Hepatocyte (in vitro differentiated cells): ENCODE data around the gene OR52A5. TPM values are rescaled to one million over a fixed set of nuclear protein-coding genes. Genes with fewer than 3 reads are reported as not detected.

Experiments
- DNase-seq: peaks from one replicate; pipeline ENCODE4 v3.0.0-alpha.2; 2016; ENCODE audit warnings: low spot score
- H2AFZ ChIP-seq: fragments of 200-600 bp; sonication (generic); 2 replicates; pipeline ENCODE4 v1.6.0; 2016; ENCODE audit warnings: antibody characterized with exemption, mild to moderate bottlenecking
- H3K27ac ChIP-seq: fragments of 200-600 bp; sonication (generic); 2 replicates; pipeline ENCODE4 v1.5.1; 2016; ENCODE audit warnings: mild to moderate bottlenecking
- H3K27me3 ChIP-seq: fragments of 200-600 bp; sonication (generic); 2 replicates; pipeline ENCODE4 v1.6.1; 2016
- H3K36me3 ChIP-seq: fragments of 200-600 bp; sonication (generic); replicated peaks from 2 replicates; pipeline ENCODE4 v1.5.1; 2016; ENCODE audit warnings: low read depth; ENCODE audit not compliant: insufficient read depth
- H3K4me1 ChIP-seq: fragments of 200-600 bp; sonication (generic); 2 replicates; pipeline ENCODE4 v1.5.1; 2016; ENCODE audit warnings: mild to moderate bottlenecking, moderate library complexity; ENCODE audit not compliant: insufficient read depth
- H3K4me2 ChIP-seq: fragments of 200-600 bp; sonication (generic); 2 replicates; pipeline ENCODE4 v1.6.0; 2016
- H3K4me3 ChIP-seq: fragments of 200-600 bp; sonication (generic); 2 replicates; pipeline ENCODE4 v1.5.1; 2016; ENCODE audit warnings: mild to moderate bottlenecking
- H3K79me2 ChIP-seq: fragments of 200-600 bp; sonication (generic); 2 replicates; pipeline ENCODE4 v1.6.0; 2017; ENCODE audit warnings: mild to moderate bottlenecking
- H3K9me2 ChIP-seq: fragments of 200-600 bp; sonication (generic); replicated peaks from 2 replicates; pipeline ENCODE4 v1.6.0; 2017; ENCODE audit warnings: mild to moderate bottlenecking; ENCODE audit not compliant: insufficient read depth
- H3K9me3 ChIP-seq: fragments of 200-600 bp; sonication (generic); 2 replicates; pipeline ENCODE4 v1.5.1; 2016; ENCODE audit warnings: low read depth, mild to moderate bottlenecking
- H4K20me1 ChIP-seq: fragments of 200-600 bp; sonication (generic); 2 replicates; pipeline ENCODE4 v1.6.0; 2016; ENCODE audit warnings: mild to moderate bottlenecking; ENCODE audit not compliant: insufficient read depth, poor library complexity, severe bottlenecking
- CTCF ChIP-seq: fragments of 200-600 bp; sonication (generic); IDR thresholded peaks from 2 replicates; pipeline ENCODE4 v1.5.1; 2016; ENCODE audit warnings: antibody characterized with exemption, mild to moderate bottlenecking; ENCODE audit not compliant: poor library complexity
- EZH2 ChIP-seq: fragments of 200-600 bp; sonication (generic); IDR thresholded peaks from 2 replicates; pipeline ENCODE4 v1.6.1; 2016; ENCODE audit warnings: antibody characterized with exemption, mild to moderate bottlenecking, borderline replicate concordance
- EZH2phosphoT487 ChIP-seq: fragments of 200-600 bp; sonication (generic); IDR thresholded peaks from one replicate; pipeline ENCODE4 v1.6.1; 2018; ENCODE audit warnings: antibody characterized with exemption, mild to moderate bottlenecking, low read depth, moderate library complexity; ENCODE audit not compliant: unreplicated experiment, severe bottlenecking
- WGBS: methylation state at CpG from one replicate; pipeline ENCODE4 v1.1.6; 2016; ENCODE audit warnings: low lambda C conversion rate; ENCODE audit errors: missing lambda C conversion rate; 5-methylcytosine and 5-hydroxymethylcytosine counted together
- polyA plus RNA-seq: library from polyadenylated mRNA; unstranded; fragments of >200 nt; fragmentation: Nextera tagmentation; extraction: Ambion mirVana; gene quantifications from 2 replicates; pipeline ENCODE4 v1.2.1, GENCODE V29; 2016
- total RNA-seq: library from RNA; depleted of rRNA; stranded (reverse); fragments of >200 nt; gene quantifications from 2 replicates; pipeline ENCODE4 v1.2.3, GENCODE V29; 2014

The OR52A5 gene
- total and polyA plus RNA-seq, 2 experiments from 2014 or later, result not detected

- Histone ChIP-seq H3K79me2 (no peaks in the 10 kb centered on the region), H3K4me1 (no peaks in the 10 kb centered on the region), H4K20me1 (no peaks in the 10 kb centered on the region), H2AFZ (no peak overlapping the region), H3K4me3 (no peak overlapping the region), H3K9me3 (no peaks in the 10 kb centered on the region), H3K36me3 (no peaks in the 10 kb centered on the region), H3K27ac (no peak overlapping the region), H3K9me2 (no peaks in the 10 kb centered on the region), H3K27me3 (no peaks in the 10 kb centered on the region), H3K4me2 (no peak overlapping the region)
- no peak for DNase-seq
- 85% methylated on average over 8 of the region's 8 CpGs for WGBS
- TF ChIP-seq EZH2phosphoT487 (no peak), EZH2 (no peak), CTCF (no peak)
Observed at GRCh38 chr11:5092821-5093585, 45.2 kb downstream of the OR52A5 start.

DNA sequence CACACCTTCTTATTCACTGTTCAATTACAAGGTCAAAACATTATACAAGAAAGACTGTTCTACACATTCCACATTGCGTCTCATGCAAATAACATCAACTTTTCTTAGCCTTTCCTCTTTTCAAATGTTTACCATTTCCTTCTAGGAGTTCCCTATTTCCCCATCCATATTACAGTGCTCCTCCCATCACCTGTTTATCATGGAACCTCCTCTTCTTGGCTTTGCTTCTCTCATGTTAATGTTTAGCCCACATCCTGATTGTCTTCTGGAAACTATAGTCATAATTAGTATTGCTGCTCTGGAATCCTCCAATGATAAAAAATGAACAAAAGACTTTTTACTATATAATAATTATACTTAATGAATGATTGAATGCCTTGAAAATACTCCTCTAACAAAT is 47.5 kb downstream of the OR52A5 start:
- TF ChIP-seq CTCF, result no peak
- TF ChIP-seq EZH2, result no peak
- no peak overlapping the region for H3K4me2 ChIP-seq
- no peak overlapping the region for H3K4me3 ChIP-seq
- no peaks in the 10 kb centered on the region for H3K36me3 ChIP-seq
- H4K20me1 ChIP-seq, result no peaks in the 10 kb centered on the region
- no peaks in the 10 kb centered on the region for H3K79me2 ChIP-seq
- WGBS, result 91% methylated on average over 1 of the region's 1 CpG
- H3K27me3 ChIP-seq, result no peaks in the 10 kb centered on the region
- no peak overlapping the region for H2AFZ ChIP-seq
- DNase-seq, result no peak
- H3K9me3 ChIP-seq, result no peaks in the 10 kb centered on the region
- H3K9me2 ChIP-seq, result no peaks in the 10 kb centered on the region
- no peak overlapping the region for H3K27ac ChIP-seq
- H3K4me1 ChIP-seq, result no peaks in the 10 kb centered on the region

DNA sequence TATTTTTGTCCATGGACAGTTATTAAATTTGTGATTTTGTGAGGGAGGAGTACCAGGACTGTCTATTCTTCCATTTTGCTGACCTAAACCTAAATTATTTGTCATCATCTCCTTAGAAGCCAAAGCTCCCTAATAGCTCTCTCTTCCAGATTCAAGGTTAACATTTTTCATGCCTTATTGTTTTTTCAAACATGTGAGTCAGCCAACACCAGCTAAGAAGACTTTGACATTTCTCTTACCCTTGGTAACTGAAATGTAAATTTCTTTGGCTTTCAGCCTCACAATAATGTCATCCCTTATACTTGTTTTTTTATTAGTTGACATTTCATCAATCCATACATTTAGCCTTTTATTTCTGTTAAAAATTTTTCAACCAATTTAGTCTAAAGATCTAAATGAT is 49.6 kb downstream of the OR52A5 start:
- Histone ChIP-seq H3K4me1 (no peaks in the 10 kb centered on the region), H3K9me3 (no peaks in the 10 kb centered on the region), H2AFZ (no peak overlapping the region), H3K79me2 (no peaks in the 10 kb centered on the region), H3K36me3 (no peaks in the 10 kb centered on the region), H4K20me1 (no peaks in the 10 kb centered on the region), H3K4me3 (no peak overlapping the region), H3K27me3 (no peaks in the 10 kb centered on the region), H3K27ac (no peak overlapping the region), H3K9me2 (no peaks in the 10 kb centered on the region), H3K4me2 (no peak overlapping the region)
- DNase-seq, result no peak
- TF ChIP-seq EZH2 (no peak), EZH2phosphoT487 (no peak), CTCF (no peak)

DNA sequence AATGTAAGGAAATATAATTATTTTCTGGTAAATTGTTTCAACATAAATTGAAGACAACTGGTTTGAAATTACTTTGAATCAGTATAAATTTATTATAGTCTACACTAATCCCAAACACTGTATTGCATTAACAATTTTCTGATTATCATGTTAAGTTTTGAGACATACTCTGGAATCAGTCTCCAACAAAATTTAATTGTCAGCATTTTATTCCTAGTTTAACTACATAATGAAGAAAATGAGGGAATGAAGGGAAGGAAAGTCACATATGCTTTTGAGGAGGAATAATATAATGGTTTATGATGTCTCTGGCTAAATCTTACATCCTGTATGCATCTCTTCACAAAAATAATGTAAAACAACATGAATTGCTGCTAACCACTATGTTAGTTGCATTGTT is 54.6 kb downstream of the OR52A5 start:
- H3K27ac ChIP-seq, result no peak overlapping the region
- no peak for DNase-seq

More for the DNA sequence above, 54.6 kb downstream of the OR52A5 start:
- H3K9me2 ChIP-seq, result no peaks in the 10 kb centered on the region
- no peak for TF ChIP-seq EZH2
- no peak for TF ChIP-seq CTCF
- TF ChIP-seq EZH2phosphoT487, result no peak
- H3K4me2 ChIP-seq, result no peak overlapping the region
- H3K4me1 ChIP-seq, result no peaks in the 10 kb centered on the region
- H3K4me3 ChIP-seq, result no peak overlapping the region
- no peaks in the 10 kb centered on the region for H3K27me3 ChIP-seq
- H4K20me1 ChIP-seq, result no peaks in the 10 kb centered on the region
- H3K79me2 ChIP-seq, result no peaks in the 10 kb centered on the region
- no peaks in the 10 kb centered on the region for H3K36me3 ChIP-seq
- H2AFZ ChIP-seq, result no peak overlapping the region
- H3K9me3 ChIP-seq, result no peaks in the 10 kb centered on the region
